Sigmoid colon (tissue), 4 donors: ENCODE results near the gene STK17A.

Source experiments
- POLR2A ChIP-seq, 2 donors: fragments of 450-650 bp; IDR thresholded peaks; one replicate each; pipeline ENCODE4 v1.6.1; 2016; ENCODE audit warnings: antibody characterized with exemption in 2 of 2, mild to moderate bottlenecking in 2 of 2, moderate library complexity in 2 of 2
- POLR2AphosphoS5 ChIP-seq, 4 donors: sonication (generic); formaldehyde crosslinking; IDR thresholded peaks; one replicate each; pipeline ENCODE4 v1.6.1; 2017; ENCODE audit warnings: antibody characterized with exemption in 4 of 4
- TF ChIP-seq, protein P1 (sequence below), 4 experiments: fragments of 450-650 bp in 3 of 4; fragments of 200-600 bp in 1 of 4; IDR thresholded peaks; one replicate each; pipeline ENCODE4 v1.5.1; 2016 to 2019; ENCODE audit warnings: antibody characterized with exemption in 4 of 4, mild to moderate bottlenecking in 3 of 4, moderate library complexity in 2 of 4

DNA sequence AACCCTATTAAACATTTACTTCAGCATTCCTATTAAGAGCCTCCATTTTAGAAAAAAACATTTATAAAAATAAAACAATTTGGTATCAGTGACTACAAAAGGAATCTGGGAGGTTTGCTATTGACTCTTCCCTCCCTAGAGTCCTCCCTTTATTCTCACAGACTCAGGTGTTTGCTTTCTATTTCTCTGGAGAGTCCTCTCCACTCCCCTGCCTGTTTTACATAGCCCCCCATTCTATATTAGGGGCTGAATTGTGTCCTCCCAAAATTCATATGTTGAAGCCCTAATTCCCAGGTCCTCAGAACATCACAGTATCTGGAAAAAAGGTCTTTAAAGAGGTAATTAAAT is 76.6 kb downstream of the STK17A start:
- TF ChIP-seq POLR2A (IDR thresholded peaks at IDR 0.05) (no peak), POLR2AphosphoS5 (IDR thresholded peaks at IDR 0.05) (no peak)
- TF ChIP-seq, protein P1, sequence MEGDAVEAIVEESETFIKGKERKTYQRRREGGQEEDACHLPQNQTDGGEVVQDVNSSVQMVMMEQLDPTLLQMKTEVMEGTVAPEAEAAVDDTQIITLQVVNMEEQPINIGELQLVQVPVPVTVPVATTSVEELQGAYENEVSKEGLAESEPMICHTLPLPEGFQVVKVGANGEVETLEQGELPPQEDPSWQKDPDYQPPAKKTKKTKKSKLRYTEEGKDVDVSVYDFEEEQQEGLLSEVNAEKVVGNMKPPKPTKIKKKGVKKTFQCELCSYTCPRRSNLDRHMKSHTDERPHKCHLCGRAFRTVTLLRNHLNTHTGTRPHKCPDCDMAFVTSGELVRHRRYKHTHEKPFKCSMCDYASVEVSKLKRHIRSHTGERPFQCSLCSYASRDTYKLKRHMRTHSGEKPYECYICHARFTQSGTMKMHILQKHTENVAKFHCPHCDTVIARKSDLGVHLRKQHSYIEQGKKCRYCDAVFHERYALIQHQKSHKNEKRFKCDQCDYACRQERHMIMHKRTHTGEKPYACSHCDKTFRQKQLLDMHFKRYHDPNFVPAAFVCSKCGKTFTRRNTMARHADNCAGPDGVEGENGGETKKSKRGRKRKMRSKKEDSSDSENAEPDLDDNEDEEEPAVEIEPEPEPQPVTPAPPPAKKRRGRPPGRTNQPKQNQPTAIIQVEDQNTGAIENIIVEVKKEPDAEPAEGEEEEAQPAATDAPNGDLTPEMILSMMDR (IDR thresholded peaks at IDR 0.05): no peak
